Upper lobe of right lung (tissue), 1 donor: ENCODE results near the gene MAN1B1. TPM values are rescaled to one million over a fixed set of nuclear protein-coding genes. Genes with fewer than 3 reads are reported as not detected.

ENCODE experiments used
- ATAC-seq: fragments of 200-7000 bp; cut with Tn5 transposase; one replicate; pipeline ENCODE4 v1.9.1; 2020; ENCODE audit warnings: mild to moderate bottlenecking, moderate library complexity
- DNase-seq: peaks from one replicate; pipeline ENCODE4 v3.0.0-alpha.2; 2020
- H3K27ac ChIP-seq: fragments of 200-600 bp; one replicate; pipeline ENCODE4 v1.8.0; 2022
- H3K27me3 ChIP-seq: fragments of 200-600 bp; one replicate; pipeline ENCODE4 v1.8.0; 2022; ENCODE audit warnings: mild to moderate bottlenecking
- H3K36me3 ChIP-seq: fragments of 200-600 bp; one replicate; pipeline ENCODE4 v1.8.0; 2022
- H3K4me1 ChIP-seq: fragments of 200-600 bp; one replicate; pipeline ENCODE4 v1.8.0; 2022
- H3K4me3 ChIP-seq: fragments of 200-600 bp; one replicate; pipeline ENCODE4 v1.8.0; 2022; ENCODE audit warnings: mild to moderate bottlenecking
- H3K9me3 ChIP-seq: fragments of 200-600 bp; one replicate; pipeline ENCODE4 v1.8.0; 2022
- CTCF ChIP-seq: fragments of 200-600 bp; IDR thresholded peaks from one replicate; pipeline ENCODE4 v1.8.0; 2022; ENCODE audit warnings: antibody characterized with exemption
- intact Hi-C: fragments of 100-400 bp; cut with DNase I; formaldehyde crosslinking; loops from one replicate; pipeline ENCODE4 v1.11.0; 2022
- total RNA-seq: library from RNA; stranded (reverse); fragmentation: NEBNext Ultra II Directional; extraction: Animal tissue kit (Norgen Biotek cat#: 25700); gene quantifications from one replicate; pipeline ENCODE4 v1.2.1, GENCODE V29; 2021
- donor health status: DM: no; HTN: yes; CAD: no; lungs with severe emphysema.

Gene MAN1B1
- total RNA-seq, 1 donor from 2014 or later: 39.4 TPM

- H3K36me3 ChIP-seq: peaks cover 25% of the 10 kb centered on the region
- TF ChIP-seq CTCF: no peak
- no peak for DNase-seq
- H3K4me1 ChIP-seq: peaks cover 17% of the 10 kb centered on the region
- peak; percentile 4 for ATAC-seq
- intact Hi-C loops: no loop called here
- no peaks in the 10 kb centered on the region for H3K27me3 ChIP-seq
- H3K27ac ChIP-seq: peak overlapping the region; percentile 93
- no peaks in the 10 kb centered on the region for H3K9me3 ChIP-seq
- peak overlapping the region; percentile 76 for H3K4me3 ChIP-seq
Observed at GRCh38 chr9:137085920-137086530, 760 bp upstream of the MAN1B1 start.

- no peaks in the 10 kb centered on the region for H3K27me3 ChIP-seq
- peak overlapping the region; percentile 93 for H3K27ac ChIP-seq
- H3K4me3 ChIP-seq: peak overlapping the region; percentile 76
- H3K9me3 ChIP-seq: no peaks in the 10 kb centered on the region
- TF ChIP-seq CTCF: no peak
- intact Hi-C loops: no loop called here
- DNase-seq (no peak), ATAC-seq (no peak)
- H3K4me1 ChIP-seq: peaks cover 17% of the 10 kb centered on the region
- H3K36me3 ChIP-seq: peaks cover 21% of the 10 kb centered on the region
Observed at GRCh38 chr9:137087409-137087925, 682 bp downstream of the MAN1B1 start.

DNA sequence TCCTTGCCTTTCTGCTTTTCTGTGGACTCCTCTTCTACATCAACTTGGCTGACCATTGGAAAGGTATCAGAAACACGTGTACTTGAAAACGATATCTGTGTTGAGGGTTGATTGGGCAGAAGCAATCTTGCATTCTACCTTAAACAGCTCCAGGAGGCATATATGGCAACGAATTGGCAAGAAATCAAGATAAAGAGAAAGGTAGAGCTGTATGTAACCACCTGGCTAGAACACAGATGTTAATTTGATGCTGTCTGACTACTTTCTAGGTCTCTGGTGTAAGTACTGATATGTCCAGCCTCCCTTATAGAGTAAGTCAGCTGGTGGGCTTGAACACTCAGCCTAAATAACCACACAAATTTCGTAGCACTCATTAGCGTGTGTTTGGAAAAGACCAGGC lies 1.3 kb downstream of the MAN1B1 start:
- Histone ChIP-seq H3K27me3 (no peaks in the 10 kb centered on the region), H3K4me1 (peaks cover 17% of the 10 kb centered on the region), H3K9me3 (no peaks in the 10 kb centered on the region), H3K27ac (no peak overlapping the region), H3K4me3 (no peak overlapping the region), H3K36me3 (peaks cover 21% of the 10 kb centered on the region)
- TF ChIP-seq CTCF: no peak
- intact Hi-C loops: no loop called here
- no peak for DNase-seq
- ATAC-seq: no peak

DNA sequence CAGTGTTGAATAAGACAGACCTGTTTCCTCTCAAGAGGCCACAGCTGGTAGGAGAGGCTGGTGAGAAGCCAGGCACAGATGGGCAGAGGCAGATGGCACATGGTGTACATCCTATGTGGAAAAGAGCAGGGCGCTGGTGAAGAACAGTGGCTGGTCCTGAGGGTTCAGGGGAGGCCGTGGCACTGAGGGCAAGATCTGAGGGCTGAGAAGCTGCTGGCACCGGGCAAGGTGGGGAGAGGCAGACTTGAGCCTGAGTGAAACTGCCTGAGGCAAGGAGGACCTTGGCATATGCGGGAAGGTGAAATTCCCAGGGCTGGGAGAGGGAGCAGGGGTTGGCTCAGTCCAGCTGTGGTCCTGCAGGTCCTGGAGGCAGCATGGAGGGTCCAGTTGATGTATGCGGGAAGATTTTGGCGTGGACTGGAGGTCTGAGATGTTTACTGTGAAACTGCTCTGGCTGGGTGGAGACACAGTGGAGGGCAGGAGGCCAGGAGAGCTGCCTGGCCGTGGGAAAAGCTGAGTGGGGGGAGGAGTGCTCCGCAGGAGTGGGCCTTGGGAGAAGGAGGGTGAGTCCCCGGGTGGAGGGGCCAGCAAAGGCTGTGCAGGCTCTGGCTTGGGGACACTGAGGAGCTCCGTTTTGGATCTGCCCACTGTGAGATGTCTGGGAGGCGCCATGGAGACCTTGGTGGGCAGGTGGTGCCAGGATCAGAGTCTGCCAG lies 2.6 kb downstream of the MAN1B1 start:
- Histone ChIP-seq H3K4me3 (no peak overlapping the region), H3K36me3 (peaks cover 19% of the 10 kb centered on the region), H3K27ac (no peak overlapping the region), H3K27me3 (no peaks in the 10 kb centered on the region), H3K9me3 (no peaks in the 10 kb centered on the region), H3K4me1 (peaks cover 17% of the 10 kb centered on the region)
- DNase-seq (no peak), ATAC-seq (no peak)
- intact Hi-C loops: no loop called here
- no peak for TF ChIP-seq CTCF

DNA sequence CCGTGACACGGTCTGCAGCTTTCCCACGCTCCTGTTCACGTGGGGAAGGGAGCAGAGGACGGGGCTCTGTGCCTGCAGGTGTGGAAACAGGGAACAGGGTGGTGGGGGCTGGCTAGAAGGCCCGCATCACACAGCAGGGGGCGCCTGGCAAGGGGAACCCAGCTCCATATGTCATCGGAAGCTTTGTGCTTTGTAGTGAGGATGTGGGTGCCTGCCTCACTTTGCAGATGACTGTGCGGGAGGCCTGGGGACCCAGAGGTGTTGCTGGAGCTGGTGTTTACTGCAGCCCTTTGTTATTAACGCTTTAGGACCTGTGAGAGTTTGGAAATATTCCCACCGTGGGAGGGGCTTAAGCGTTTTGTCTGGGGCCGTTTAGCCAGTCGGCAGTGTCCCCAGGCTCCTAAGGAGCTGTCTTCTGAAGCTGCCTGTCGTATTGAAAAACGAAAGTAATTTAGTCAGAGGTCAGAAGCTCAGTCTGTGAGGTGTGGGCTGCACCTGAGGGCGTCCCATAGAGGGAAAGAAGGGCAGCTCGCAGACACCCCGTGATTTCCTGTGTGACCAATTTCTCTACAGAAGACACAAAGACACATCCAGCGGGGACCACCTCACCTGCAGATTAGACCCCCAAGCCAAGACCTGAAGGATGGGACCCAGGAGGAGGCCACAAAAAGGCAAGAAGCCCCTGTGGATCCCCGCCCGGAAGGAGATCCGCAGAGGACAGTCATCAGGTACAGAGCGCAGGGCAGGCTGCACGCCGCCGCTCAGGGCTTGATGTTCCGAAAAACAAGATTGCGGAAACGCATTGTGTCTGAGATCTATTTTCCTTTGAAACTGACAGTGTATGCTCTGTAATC lies 9.1 kb downstream of the MAN1B1 start:
- Histone ChIP-seq H3K4me3 (no peak overlapping the region), H3K9me3 (no peaks in the 10 kb centered on the region), H3K27ac (no peak overlapping the region), H3K4me1 (no peaks in the 10 kb centered on the region), H3K36me3 (peaks cover 69% of the 10 kb centered on the region), H3K27me3 (no peaks in the 10 kb centered on the region)
- peak; percentile 67 for DNase-seq
- peak; percentile 20 for TF ChIP-seq CTCF
- intact Hi-C loops: no loop called here
- ATAC-seq: peak; percentile 55
